Putamen (tissue), 1 donor: ENCODE results near the gene GNG7.
A peak's percentile ranks its signal among the peaks of the same experiment; 100 is the strongest.
"Not testable (repeated sequence)": the region's sequence is repeated elsewhere in the genome, so short reads cannot be mapped to it uniquely, and the experiment has no call there.

Source experiments
- DNase-seq: peaks from one replicate; pipeline ENCODE4 v3.0.0-alpha.2; 2016; ENCODE audit warnings: low spot score

GNG7 gene

GRCh38 chr19:2602391-2603181, 99.9 kb downstream of the GNG7 start:
- peak; percentile 41 for DNase-seq

GRCh38 chr19:2600914-2601870, 101.3 kb downstream of the GNG7 start:
- no peak for DNase-seq

GRCh38 chr19:2594319-2594718, 108.2 kb downstream of the GNG7 start:
- DNase-seq = no peak

GRCh38 chr19:2592824-2593223, 109.7 kb downstream of the GNG7 start:
- no peak for DNase-seq

GRCh38 chr19:2591537-2592291, 110.8 kb downstream of the GNG7 start:
- DNase-seq = no peak

GRCh38 chr19:2590630-2591399, 111.7 kb downstream of the GNG7 start:
- peak; percentile 58 for DNase-seq

GRCh38 chr19:2589441-2589840, 113.1 kb downstream of the GNG7 start:
- peak; percentile 77 for DNase-seq

- peak; percentile 28 for DNase-seq
These were observed 114.3 kb downstream of the GNG7 start for GRCh38 chr19:2588081-2588777.

GRCh38 chr19:2587001-2587719, 115.3 kb downstream of the GNG7 start:
- DNase-seq = no peak

GRCh38 chr19:2586196-2586595, 116.3 kb downstream of the GNG7 start:
- no peak for DNase-seq

GRCh38 chr19:2584002-2584401, 118.5 kb downstream of the GNG7 start:
- DNase-seq = no peak

GRCh38 chr19:2582984-2583956, 119.2 kb downstream of the GNG7 start:
- no peak for DNase-seq

GRCh38 chr19:2580396-2580795, 122.1 kb downstream of the GNG7 start:
- not testable (repeated sequence) for DNase-seq

- no peak for DNase-seq
These were observed 122.7 kb downstream of the GNG7 start for GRCh38 chr19:2579678-2580280.

GRCh38 chr19:2578901-2579677, 123.4 kb downstream of the GNG7 start:
- DNase-seq = peak; percentile 74

- no peak for DNase-seq
These were observed 124.1 kb downstream of the GNG7 start for GRCh38 chr19:2578391-2578890.

GRCh38 chr19:2577722-2578335, 124.7 kb downstream of the GNG7 start:
- no peak for DNase-seq
